Esophagus squamous epithelium (tissue), 5 donors: ENCODE data around the gene MRPS11. TPM values are rescaled to one million over a fixed set of nuclear protein-coding genes. Genes with fewer than 3 reads are reported as not detected.
"Not testable (repeated sequence)": the region's sequence is repeated elsewhere in the genome, so short reads cannot be mapped to it uniquely, and the experiment has no call there.

Experiments used
- DNase-seq: peaks from one replicate; lab custom pipeline; 2025; lab: John Stamatoyannopoulos, UW
- H3K27ac ChIP-seq, 4 donors: fragments of 200-600 bp; sonication (generic); one replicate each; pipeline ENCODE4 v1.5.1; 2016 to 2019; ENCODE audit warnings: mild to moderate bottlenecking in 1 of 4
- H3K27me3 ChIP-seq, 4 donors: fragments of 200-600 bp; sonication (generic); 1 replicate in 3 of 4; 2 replicates in 1 of 4; pipeline versions ENCODE4 v1.5.1 to v1.6.0; 2017 to 2021; ENCODE audit warnings: antibody characterized with exemption in 1 of 4
- H3K36me3 ChIP-seq, 3 donors: fragments of 200-600 bp; sonication (generic); one replicate each; pipeline ENCODE4 v1.5.1; 2016 to 2019
- H3K4me1 ChIP-seq, 3 donors: fragments of 200-600 bp; sonication (generic); one replicate each; pipeline ENCODE4 v1.5.1; 2017 to 2019
- H3K4me3 ChIP-seq, 4 donors: fragments of 200-600 bp; sonication (generic); 1 replicate in 3 of 4; 2 replicates in 1 of 4; pipeline ENCODE4 v1.5.1; 2016 to 2019; ENCODE audit warnings: mild to moderate bottlenecking in 2 of 4, moderate library complexity in 1 of 4
- H3K9me3 ChIP-seq, 3 donors: fragments of 200-600 bp; sonication (generic); one replicate each; pipeline ENCODE4 v1.5.1; 2016 to 2019
- POLR2A ChIP-seq, 4 donors: fragments of 450-650 bp; IDR thresholded peaks; one replicate each; pipeline ENCODE4 v1.6.1; 2017; ENCODE audit warnings: antibody characterized with exemption in 4 of 4, mild to moderate bottlenecking in 4 of 4, moderate library complexity in 3 of 4
- WGBS, 2 donors: methylation state at CpG; one replicate each; pipeline ENCODE4 v1.1.5; 2018; 5-methylcytosine and 5-hydroxymethylcytosine counted together
- intact Hi-C: fragments of 100-400 bp; cut with DNase I; formaldehyde crosslinking; loops from one replicate; pipeline ENCODE4 v1.15.0; 2022
- total RNA-seq, 4 donors: library from RNA; depleted of rRNA; stranded (reverse); fragments of >200 nt; gene quantifications; one replicate each; pipeline ENCODE4 v1.1.0, GENCODE V29; 2016
- TF ChIP-seq, protein P1 (sequence below), 6 experiments: fragments of 450-650 bp in 4 of 6; fragments of 200-600 bp in 2 of 6; sonication (generic) in 2 of 6; IDR thresholded peaks; one replicate each; pipeline ENCODE4 v1.5.1; 2016 to 2019; ENCODE audit warnings: antibody characterized with exemption in 6 of 6, mild to moderate bottlenecking in 4 of 6, moderate library complexity in 4 of 6
- donor health status: DM: yes; HTN: yes; CAD: no.

MRPS11 gene
- total RNA-seq, 4 donors from 2014 or later = 19.6 to 49.2 (median 28.0) TPM

DNA sequence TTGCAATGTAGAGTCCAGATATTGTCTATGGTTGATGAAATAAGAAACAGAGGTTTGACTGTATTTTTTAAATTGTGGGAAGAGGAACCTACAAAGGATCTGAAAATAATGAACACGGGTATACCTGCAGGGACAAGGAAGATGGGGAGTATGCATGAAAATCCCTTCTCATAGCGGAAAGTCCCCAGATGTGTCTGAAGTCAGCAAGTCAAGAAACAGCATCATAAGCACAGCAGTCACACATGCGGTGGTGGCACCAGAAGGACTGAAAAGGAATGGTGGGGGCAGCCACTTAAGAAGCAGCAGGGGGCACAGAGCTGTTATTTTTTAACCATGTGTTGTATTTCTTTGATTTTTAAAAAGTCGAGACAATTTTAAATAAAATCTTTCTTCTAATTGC, 4.7 kb downstream of the MRPS11 start:
- Histone ChIP-seq H3K4me1 (peaks cover 9 to 17% (median 12%) of the 10 kb centered on the region in 3 donors), H3K27me3 (no peaks in the 10 kb centered on the region)

DNA sequence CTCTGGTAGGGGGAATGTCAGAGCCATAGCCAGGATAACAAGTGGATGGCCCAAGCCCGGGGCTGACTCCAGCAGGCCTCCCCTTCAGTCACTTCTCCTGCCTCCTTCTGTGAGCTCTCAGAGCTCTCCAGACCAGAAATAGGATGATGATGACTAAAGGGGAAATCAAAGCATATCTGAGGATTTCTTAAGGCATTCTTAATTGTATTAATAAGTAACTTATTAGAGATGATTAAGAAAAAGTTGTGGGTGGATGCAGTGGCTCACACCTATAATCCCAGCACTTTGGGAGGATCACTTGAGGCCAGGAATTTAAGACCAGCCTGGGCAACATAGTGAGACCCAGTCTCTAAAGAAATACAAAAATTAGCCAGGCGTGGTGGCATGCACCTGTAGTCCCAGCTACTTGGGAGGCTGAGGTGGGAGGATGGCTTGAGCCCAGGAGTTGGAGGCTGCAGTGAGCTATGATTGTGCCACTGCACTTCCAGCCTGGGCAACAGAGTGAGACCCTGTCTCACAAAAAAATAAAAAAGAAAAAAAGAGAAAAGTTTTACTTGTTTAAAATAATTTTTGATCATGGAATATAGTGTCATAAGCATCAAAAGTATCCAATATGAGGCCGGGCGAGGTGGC, 6.3 kb downstream of the MRPS11 start:
- not testable (repeated sequence) for H3K27ac ChIP-seq, H3K4me1 ChIP-seq, H3K4me3 ChIP-seq, H3K9me3 ChIP-seq, H3K27me3 ChIP-seq, DNase-seq
- intact Hi-C loops = loop anchor here (10.0 kb wide), 1 partner anchor 141 kb away; no protein-coding TSS in a partner anchor
- H3K36me3 ChIP-seq = peaks cover 5 to 89% (median 31%) of the 10 kb centered on the region in 3 donors
- WGBS, 2 donors = 90 to 98% methylated on average over 4 of the region's 4 CpGs

More for the DNA sequence above, 4.7 kb downstream of the MRPS11 start:
- intact Hi-C loops = loop anchor here (10.0 kb wide), 1 partner anchor 143 kb away; no protein-coding TSS in a partner anchor
- DNase-seq = no peak
- Histone ChIP-seq H3K36me3 (peaks cover 5 to 74% (median 27%) of the 10 kb centered on the region in 3 donors), H3K4me3 (no peak overlapping the region), H3K9me3 (no peaks in the 10 kb centered on the region), H3K27ac (no peak overlapping the region)
- TF ChIP-seq, protein P1, sequence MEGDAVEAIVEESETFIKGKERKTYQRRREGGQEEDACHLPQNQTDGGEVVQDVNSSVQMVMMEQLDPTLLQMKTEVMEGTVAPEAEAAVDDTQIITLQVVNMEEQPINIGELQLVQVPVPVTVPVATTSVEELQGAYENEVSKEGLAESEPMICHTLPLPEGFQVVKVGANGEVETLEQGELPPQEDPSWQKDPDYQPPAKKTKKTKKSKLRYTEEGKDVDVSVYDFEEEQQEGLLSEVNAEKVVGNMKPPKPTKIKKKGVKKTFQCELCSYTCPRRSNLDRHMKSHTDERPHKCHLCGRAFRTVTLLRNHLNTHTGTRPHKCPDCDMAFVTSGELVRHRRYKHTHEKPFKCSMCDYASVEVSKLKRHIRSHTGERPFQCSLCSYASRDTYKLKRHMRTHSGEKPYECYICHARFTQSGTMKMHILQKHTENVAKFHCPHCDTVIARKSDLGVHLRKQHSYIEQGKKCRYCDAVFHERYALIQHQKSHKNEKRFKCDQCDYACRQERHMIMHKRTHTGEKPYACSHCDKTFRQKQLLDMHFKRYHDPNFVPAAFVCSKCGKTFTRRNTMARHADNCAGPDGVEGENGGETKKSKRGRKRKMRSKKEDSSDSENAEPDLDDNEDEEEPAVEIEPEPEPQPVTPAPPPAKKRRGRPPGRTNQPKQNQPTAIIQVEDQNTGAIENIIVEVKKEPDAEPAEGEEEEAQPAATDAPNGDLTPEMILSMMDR (IDR thresholded peaks at IDR 0.05) = no peak
- TF ChIP-seq POLR2A (IDR thresholded peaks at IDR 0.05) = no peak
- 63 to 79% methylated on average over 4 of the region's 4 CpGs for WGBS, 2 donors

DNA sequence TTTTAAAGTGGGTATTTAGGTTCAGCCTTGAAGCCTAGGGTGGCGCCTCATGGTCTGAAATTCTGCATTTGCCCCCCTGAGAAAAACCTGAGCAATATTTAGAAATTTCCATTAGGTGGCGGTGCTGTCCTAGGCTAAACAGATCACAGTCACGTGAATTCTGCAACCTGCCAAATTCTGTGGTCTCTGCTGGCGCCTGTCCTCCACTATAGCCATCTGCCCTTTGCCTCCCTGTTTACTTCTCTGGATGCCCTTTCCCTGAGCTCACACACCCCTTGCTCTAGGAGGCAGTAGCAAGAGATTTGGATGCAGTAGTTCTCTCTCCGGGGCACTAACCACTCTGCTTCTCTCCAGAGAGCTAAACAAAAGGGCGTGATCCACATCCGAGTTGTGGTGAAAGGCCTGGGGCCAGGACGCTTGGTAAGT, 9.1 kb downstream of the MRPS11 start:
- H3K27ac ChIP-seq = no peak overlapping the region
- H3K4me3 ChIP-seq = no peak overlapping the region
- DNase-seq = no peak
- H3K9me3 ChIP-seq = no peaks in the 10 kb centered on the region
- intact Hi-C loops = loop anchor here (10.0 kb wide), 1 partner anchor 138 kb away; no protein-coding TSS in a partner anchor
- no peaks in the 10 kb centered on the region for H3K4me1 ChIP-seq
- H3K27me3 ChIP-seq = no peaks in the 10 kb centered on the region
- peaks cover 5 to 85% (median 31%) of the 10 kb centered on the region in 3 donors for H3K36me3 ChIP-seq
- 53 to 57% methylated on average over 7 of the region's 8 CpGs for WGBS, 2 donors
- no peak for TF ChIP-seq POLR2A (IDR thresholded peaks at IDR 0.05)
- TF ChIP-seq, protein P1 (IDR thresholded peaks at IDR 0.05) = peak in 4 of 6 experiments; percentile 23 to 53 (median 40)

DNA sequence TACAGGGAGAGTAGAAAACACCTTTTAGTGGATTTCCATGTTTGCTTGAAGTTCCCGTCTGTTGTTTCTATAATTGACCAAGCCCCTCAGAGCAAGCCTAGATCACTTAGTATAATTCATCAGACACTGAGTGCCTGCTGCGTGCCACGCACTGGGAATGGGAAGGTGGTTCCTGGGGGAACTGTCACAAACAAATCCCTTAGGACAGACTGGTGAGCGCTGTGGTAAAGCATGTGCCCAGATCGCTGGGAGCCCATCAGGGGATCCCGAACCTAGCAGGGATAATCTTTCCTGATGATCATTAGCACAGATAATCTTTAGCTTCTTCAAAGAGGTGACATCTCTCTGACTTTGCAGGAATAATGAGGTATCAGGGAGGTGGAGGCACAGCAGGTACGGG, 9.6 kb downstream of the MRPS11 start:
- Histone ChIP-seq H3K36me3 (peaks cover 5 to 80% (median 31%) of the 10 kb centered on the region in 3 donors), H3K4me1 (no peaks in the 10 kb centered on the region), H3K27me3 (no peaks in the 10 kb centered on the region), H3K4me3 (no peak overlapping the region), H3K9me3 (no peaks in the 10 kb centered on the region), H3K27ac (no peak overlapping the region)
- intact Hi-C loops = loop anchor here (10.0 kb wide), 1 partner anchor 138 kb away; no protein-coding TSS in a partner anchor
- WGBS, 2 donors = 82 to 90% methylated on average over 7 of the region's 7 CpGs
- no peak for DNase-seq
- TF ChIP-seq POLR2A (IDR thresholded peaks at IDR 0.05) = no peak
- TF ChIP-seq, protein P1 (IDR thresholded peaks at IDR 0.05) = no peak

DNA sequence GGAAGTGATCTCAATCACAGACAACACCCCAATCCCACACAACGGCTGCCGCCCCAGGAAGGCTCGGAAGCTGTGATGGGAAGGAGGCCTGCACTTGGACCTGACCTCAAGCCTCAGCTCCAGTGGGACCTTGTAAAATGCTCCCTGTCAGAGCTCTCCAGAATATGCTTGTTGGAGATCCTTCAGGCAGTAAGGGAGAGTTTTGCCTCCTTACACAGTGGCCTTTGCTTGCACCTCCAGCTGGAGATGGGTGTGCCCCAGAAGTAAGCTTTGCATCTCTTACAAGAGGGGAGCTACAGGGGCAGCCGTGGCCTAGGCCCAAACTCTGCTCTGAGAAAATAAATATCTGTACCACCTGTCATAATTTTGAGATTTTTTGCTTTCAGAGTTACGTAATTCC, 10.4 kb downstream of the MRPS11 start:
- H3K36me3 ChIP-seq = peaks cover 5 to 72% (median 28%) of the 10 kb centered on the region in 3 donors
- H3K4me1 ChIP-seq = no peaks in the 10 kb centered on the region
- no peaks in the 10 kb centered on the region for H3K27me3 ChIP-seq
- H3K27ac ChIP-seq = no peak overlapping the region
- H3K4me3 ChIP-seq = no peak overlapping the region
- H3K9me3 ChIP-seq = no peaks in the 10 kb centered on the region
- DNase-seq = no peak
- TF ChIP-seq, protein P1 (IDR thresholded peaks at IDR 0.05) = no peak
- no peak for TF ChIP-seq POLR2A (IDR thresholded peaks at IDR 0.05)
- WGBS, 2 donors = 57 to 81% methylated on average over 2 to 5 of the region's 5 CpGs
- intact Hi-C loops = loop anchor here (10.0 kb wide), 1 partner anchor 137 kb away; no protein-coding TSS in a partner anchor
